Muscle layer of duodenum (tissue), 2 donors: Measurements from ENCODE around the gene VSIG2.

ENCODE experiments used
- H3K27ac ChIP-seq: one replicate; pipeline ENCODE4 v1.7.0; 2013; ENCODE audit warnings: mild to moderate bottlenecking, low read length
- H3K27me3 ChIP-seq: one replicate; pipeline ENCODE4 v1.7.0; 2013; ENCODE audit warnings: low read depth, mild to moderate bottlenecking, control low read depth, low read length
- H3K36me3 ChIP-seq, 2 donors: one replicate each; pipeline ENCODE4 v1.7.0; 2013; ENCODE audit warnings: low read length in 2 of 2, control low read depth in 1 of 2, mild to moderate bottlenecking in 1 of 2; ENCODE audit not compliant: insufficient read depth in 2 of 2, control insufficient read depth in 1 of 2
- H3K4me1 ChIP-seq, 2 donors: one replicate each; pipeline ENCODE4 v1.7.0; 2013; ENCODE audit warnings: low read length in 2 of 2, mild to moderate bottlenecking in 2 of 2, control low read depth in 1 of 2, moderate library complexity in 1 of 2; ENCODE audit not compliant: insufficient read depth in 2 of 2, control insufficient read depth in 1 of 2
- H3K4me3 ChIP-seq, 2 donors: one replicate each; pipeline ENCODE4 v1.7.0; 2013; ENCODE audit warnings: low read length in 2 of 2, low read depth in 1 of 2, mild to moderate bottlenecking in 1 of 2
- H3K9me3 ChIP-seq, 2 donors: one replicate each; pipeline ENCODE4 v1.7.0; 2013; ENCODE audit warnings: low read length in 2 of 2, control low read depth in 1 of 2, mild to moderate bottlenecking in 1 of 2; ENCODE audit not compliant: control insufficient read depth in 1 of 2
- donor health status: healthy.

Gene VSIG2, protein sequence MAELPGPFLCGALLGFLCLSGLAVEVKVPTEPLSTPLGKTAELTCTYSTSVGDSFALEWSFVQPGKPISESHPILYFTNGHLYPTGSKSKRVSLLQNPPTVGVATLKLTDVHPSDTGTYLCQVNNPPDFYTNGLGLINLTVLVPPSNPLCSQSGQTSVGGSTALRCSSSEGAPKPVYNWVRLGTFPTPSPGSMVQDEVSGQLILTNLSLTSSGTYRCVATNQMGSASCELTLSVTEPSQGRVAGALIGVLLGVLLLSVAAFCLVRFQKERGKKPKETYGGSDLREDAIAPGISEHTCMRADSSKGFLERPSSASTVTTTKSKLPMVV

GRCh38 chr11:124751741-124752470 lies at the start of gene VSIG2:
Gene VSIG2, minus strand, starts transcription at chr11:124752255. Its CDS starts 118 bp downstream, at chr11:124752137.
- Histone ChIP-seq H3K9me3 (no peaks in the 10 kb centered on the region), H3K27ac (no peak within 1 kb of the TSS), H3K4me1 (peaks cover 0 to 3% of the 10 kb centered on the region in 2 donors), H3K27me3 (peaks cover 26% of the 10 kb centered on the region), H3K4me3 (no peak within 1 kb of the TSS), H3K36me3 (no peaks in the 10 kb centered on the region)

DNA sequence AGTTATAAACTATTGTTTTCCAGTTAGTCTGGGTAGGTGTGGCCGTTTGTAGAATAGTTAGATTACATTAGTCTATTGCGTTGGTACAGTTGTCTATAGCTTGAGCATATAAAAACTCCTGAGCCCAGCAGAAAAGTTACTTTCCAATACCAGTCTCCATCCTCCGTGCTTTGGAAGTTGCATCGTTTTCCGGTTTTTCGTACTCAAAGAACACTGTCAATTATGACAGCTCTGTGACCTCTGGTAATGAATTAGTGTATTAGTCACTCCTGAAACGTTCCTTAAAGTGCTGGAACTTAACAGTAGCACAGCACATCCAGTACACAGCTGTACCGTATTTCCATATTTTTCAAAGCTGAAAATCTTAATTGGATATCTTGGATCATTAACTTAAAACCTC lies 49.0 kb upstream of the VSIG2 start:
- Histone ChIP-seq H3K4me1 (peaks cover 9 to 27% of the 10 kb centered on the region in 2 donors), H3K27me3 (no peaks in the 10 kb centered on the region), H3K27ac (peak overlapping the region; percentile 97), H3K9me3 (no peaks in the 10 kb centered on the region), H3K36me3 (peaks cover 0 to 3% of the 10 kb centered on the region in 2 donors), H3K4me3 (peak overlapping the region; percentile 84 to 89)

DNA sequence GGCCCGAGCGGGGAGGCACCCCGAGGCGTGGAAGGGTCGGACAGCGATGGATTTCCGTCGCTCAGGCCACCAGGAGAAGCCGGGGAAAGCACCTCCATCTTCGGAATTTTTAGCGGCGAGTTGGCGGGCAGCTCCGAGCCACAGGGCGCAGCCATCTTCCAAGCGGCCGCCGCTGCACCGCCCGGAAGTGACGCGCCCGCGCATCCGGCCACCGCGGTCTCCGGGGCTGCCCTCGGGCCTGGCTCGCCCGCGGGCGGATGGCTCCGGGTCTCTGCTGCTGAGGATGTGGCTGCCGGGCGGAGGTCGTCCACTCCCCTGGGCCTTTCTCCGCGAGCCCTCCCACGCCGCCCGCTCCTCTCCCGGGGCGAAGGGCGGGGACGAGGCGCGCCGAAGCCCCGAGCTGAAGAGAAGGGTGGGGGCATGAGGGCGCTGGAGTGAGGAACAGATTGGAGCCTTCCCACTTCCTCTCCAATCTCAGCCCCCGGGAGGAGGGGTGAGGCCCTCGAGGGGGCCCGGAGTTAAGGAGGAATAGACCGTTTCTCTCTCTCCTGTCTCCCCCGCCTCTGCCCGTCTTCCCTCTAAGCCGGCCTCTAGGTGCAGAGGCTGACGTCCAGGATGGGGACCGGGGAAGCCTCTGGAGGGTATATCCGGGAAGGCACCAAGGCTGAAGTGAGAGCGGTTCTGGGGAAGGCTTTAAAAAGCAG lies 48.3 kb upstream of the VSIG2 start, which contains the start of gene MSANTD2:
Gene MSANTD2 (minus strand): TSS at position 181 of the 704 bp plus-strand sequence. CDS start 26 bp downstream, at position 155.
- Histone ChIP-seq H3K4me1 (peaks cover 9 to 27% of the 10 kb centered on the region in 2 donors), H3K27me3 (no peaks in the 10 kb centered on the region), H3K27ac (peak within 1 kb of the TSS; percentile 97), H3K9me3 (no peaks in the 10 kb centered on the region), H3K36me3 (peaks cover 0 to 3% of the 10 kb centered on the region in 2 donors), H3K4me3 (peak within 1 kb of the TSS; percentile 84 to 89)

DNA sequence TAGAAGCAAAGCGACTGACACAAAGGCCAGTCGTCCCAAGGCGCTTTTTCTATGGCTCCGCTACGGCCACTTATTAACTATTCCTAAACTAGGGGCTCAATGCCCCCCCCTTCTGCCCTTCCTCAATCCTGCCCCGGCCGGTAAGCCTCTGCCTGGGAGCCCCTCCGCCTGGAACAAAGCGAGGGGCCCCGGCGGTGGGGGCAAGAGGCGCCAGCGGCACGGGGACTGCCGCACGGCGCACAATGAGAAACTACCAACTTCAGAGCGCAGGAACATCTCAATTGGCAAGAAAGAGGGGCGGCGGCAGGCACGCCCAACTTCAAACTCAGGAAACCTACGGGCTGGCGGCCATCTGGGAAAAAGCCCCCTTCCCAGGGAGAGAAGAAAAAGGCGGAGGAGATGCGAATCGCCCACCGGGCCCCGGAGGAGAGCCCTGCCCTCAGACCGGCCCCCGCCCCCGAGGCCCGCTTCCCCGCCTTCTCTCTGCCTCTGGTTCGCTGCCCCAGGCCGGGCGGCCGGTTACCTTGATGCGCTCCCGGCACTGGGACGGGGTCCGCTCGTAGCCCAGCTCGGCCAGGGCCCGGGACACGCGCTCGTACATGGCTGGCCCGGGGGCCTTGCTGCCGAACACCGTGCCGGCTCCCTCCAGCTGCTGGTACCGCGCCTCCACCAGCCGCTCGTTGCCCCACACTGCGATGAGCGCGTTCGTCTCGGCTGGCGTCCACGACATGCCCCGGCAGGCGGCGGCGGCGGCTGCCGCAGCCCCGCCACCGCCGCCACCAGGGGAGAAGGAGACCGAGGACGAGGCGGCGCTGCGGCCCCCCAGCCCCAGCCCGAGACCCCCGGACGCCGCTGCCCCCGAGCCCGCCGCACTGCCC lies 47.5 kb upstream of the VSIG2 start:
- Histone ChIP-seq H3K9me3 (no peaks in the 10 kb centered on the region), H3K27me3 (no peaks in the 10 kb centered on the region), H3K4me3 (peak overlapping the region; percentile 84 to 89), H3K27ac (peak overlapping the region; percentile 64), H3K4me1 (peaks cover 9 to 27% of the 10 kb centered on the region in 2 donors), H3K36me3 (peaks cover 0 to 3% of the 10 kb centered on the region in 2 donors)

DNA sequence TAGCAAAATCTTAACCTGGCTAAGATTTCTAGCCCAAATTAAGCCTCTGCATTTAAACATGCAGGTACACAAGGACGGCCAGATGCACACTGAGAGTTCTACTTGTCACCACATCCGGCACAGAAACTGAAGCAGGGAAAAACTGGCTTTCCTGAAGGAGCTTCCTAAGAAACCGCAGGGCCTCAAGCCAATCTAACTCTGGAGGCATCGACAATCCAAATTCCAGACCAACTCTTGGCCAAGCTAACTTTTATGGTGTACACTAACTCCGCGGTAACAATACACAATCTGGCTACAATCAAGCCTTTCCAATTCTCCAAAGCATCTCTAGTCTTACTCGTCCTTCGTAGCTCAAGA lies 46.9 kb upstream of the VSIG2 start:
- Histone ChIP-seq H3K4me3 (peak overlapping the region; percentile 84 to 89), H3K27ac (peak overlapping the region; percentile 64), H3K4me1 (peaks cover 9 to 27% of the 10 kb centered on the region in 2 donors), H3K36me3 (peaks cover 0 to 3% of the 10 kb centered on the region in 2 donors), H3K27me3 (no peaks in the 10 kb centered on the region), H3K9me3 (no peaks in the 10 kb centered on the region)

- Histone ChIP-seq H3K4me3 (no peak overlapping the region), H3K27ac (no peak overlapping the region), H3K36me3 (peaks cover 0 to 3% of the 10 kb centered on the region in 2 donors), H3K4me1 (peaks cover 8 to 27% of the 10 kb centered on the region in 2 donors), H3K27me3 (no peaks in the 10 kb centered on the region), H3K9me3 (no peaks in the 10 kb centered on the region)
These were observed 44.3 kb upstream of the VSIG2 start for GRCh38 chr11:124796312-124796711.

DNA sequence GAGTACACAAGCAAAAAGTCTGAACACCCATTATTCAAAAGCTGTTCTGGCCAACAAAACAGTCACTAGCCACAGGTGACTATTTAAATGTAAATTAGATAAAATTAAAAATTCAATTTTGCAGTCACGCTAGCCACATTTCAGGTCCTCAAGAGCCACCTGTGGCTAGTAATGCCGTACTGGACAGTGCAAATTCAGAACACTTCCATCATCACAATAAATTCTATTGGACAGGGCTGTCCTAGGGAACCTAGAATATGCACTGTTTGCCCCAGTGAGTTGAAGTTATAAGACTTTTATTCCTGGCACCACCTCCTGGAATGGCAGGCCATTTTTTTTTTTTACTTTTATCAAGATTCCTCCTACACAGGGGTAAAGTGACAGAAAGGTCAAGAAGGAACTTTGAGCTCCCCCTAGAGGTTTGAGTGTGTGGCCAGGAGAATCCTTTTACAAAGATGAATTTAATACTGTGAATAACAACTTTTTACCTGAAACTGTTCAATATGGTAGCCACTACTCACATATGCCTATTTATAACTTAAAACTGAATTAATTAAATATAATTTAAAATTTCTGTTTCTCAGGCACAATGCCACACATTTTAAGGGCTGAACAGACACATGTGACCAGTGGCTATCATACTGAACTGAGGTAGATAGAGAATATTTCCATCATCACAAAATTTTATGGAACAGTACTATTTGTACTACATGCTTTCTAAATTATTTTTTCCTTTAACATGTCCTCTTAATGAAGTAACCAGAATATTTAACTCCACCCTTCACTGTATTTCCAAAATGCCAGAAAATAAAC lies 41.6 kb upstream of the VSIG2 start:
- H3K27ac ChIP-seq: no peak overlapping the region
- H3K36me3 ChIP-seq: no peaks in the 10 kb centered on the region
- H3K9me3 ChIP-seq: no peaks in the 10 kb centered on the region
- no peak overlapping the region for H3K4me3 ChIP-seq
- H3K4me1 ChIP-seq: peaks cover under 1 to 17% of the 10 kb centered on the region in 2 donors
- H3K27me3 ChIP-seq: no peaks in the 10 kb centered on the region

GRCh38 chr11:124791626-124792341 lies 39.7 kb upstream of the VSIG2 start:
- H3K9me3 ChIP-seq: no peaks in the 10 kb centered on the region
- H3K4me3 ChIP-seq: no peak overlapping the region
- peaks cover 0 to 3% of the 10 kb centered on the region in 2 donors for H3K4me1 ChIP-seq
- no peaks in the 10 kb centered on the region for H3K27me3 ChIP-seq
- no peak overlapping the region for H3K27ac ChIP-seq
- H3K36me3 ChIP-seq: no peaks in the 10 kb centered on the region

- Histone ChIP-seq H3K36me3 (no peaks in the 10 kb centered on the region), H3K27me3 (no peaks in the 10 kb centered on the region), H3K4me1 (no peaks in the 10 kb centered on the region), H3K9me3 (no peaks in the 10 kb centered on the region), H3K4me3 (no peak overlapping the region), H3K27ac (no peak overlapping the region)
These were observed 36.5 kb upstream of the VSIG2 start for GRCh38 chr11:124788521-124788920.
